Tibial nerve (tissue), 4 donors: ENCODE data around the gene RYR3.

Source experiments
- EP300 ChIP-seq, 2 donors: sonication (generic); formaldehyde crosslinking; IDR thresholded peaks; one replicate each; pipeline ENCODE4 v1.6.1; 2017; ENCODE audit warnings: antibody characterized with exemption in 2 of 2, mild to moderate bottlenecking in 1 of 2
- POLR2A ChIP-seq, 2 donors: fragments of 450-650 bp; IDR thresholded peaks; one replicate each; pipeline ENCODE4 v1.6.1; 2017; ENCODE audit warnings: antibody characterized with exemption in 2 of 2, mild to moderate bottlenecking in 2 of 2, moderate library complexity in 2 of 2
- TF ChIP-seq, protein P1 (sequence below), 5 experiments: fragments of 200-600 bp in 3 of 5; fragments of 450-650 bp in 2 of 5; sonication (generic) in 3 of 5; IDR thresholded peaks; one replicate each; pipeline ENCODE4 v1.5.1; 2016 to 2019; ENCODE audit warnings: antibody characterized with exemption in 5 of 5, mild to moderate bottlenecking in 3 of 5, moderate library complexity in 2 of 5

DNA sequence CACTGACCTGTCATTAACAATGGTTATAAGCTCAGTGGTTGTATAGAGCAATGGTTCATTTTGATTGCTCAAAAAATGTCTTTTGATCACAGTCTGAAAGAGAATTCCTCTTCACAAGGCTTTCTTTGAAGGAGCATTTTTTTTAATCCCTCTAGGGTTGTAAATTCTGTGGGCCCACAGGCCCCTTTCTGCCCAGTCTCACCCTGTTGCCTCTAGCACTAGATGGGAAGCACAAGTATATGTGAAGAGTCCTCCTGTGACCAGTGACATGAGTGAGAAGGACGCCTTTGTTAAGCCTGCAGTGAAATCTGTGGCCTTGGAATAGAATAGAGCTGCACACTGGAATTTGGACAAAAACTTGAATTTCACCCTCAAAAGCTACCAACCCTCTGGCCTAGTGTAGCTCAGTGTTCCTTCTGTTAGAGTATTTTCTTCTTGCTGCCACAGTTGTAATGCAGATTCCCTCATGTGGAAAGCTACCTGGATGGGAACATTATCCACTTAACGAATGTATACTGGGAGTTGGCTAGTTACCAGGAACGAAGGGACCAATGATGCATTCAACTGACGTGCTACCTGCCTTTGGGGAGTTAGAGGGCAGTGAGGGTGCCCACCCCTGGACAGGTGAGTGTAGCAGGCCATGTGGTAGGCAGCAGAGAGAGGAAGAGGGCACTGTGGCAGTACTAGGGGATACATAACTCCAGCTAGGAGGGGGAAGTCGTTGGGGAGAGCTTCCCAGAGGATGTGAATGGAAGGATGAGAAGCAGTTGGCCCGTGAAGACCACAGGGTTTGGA lies 28.3 kb upstream of the RYR3 start:
- TF ChIP-seq, protein P1, sequence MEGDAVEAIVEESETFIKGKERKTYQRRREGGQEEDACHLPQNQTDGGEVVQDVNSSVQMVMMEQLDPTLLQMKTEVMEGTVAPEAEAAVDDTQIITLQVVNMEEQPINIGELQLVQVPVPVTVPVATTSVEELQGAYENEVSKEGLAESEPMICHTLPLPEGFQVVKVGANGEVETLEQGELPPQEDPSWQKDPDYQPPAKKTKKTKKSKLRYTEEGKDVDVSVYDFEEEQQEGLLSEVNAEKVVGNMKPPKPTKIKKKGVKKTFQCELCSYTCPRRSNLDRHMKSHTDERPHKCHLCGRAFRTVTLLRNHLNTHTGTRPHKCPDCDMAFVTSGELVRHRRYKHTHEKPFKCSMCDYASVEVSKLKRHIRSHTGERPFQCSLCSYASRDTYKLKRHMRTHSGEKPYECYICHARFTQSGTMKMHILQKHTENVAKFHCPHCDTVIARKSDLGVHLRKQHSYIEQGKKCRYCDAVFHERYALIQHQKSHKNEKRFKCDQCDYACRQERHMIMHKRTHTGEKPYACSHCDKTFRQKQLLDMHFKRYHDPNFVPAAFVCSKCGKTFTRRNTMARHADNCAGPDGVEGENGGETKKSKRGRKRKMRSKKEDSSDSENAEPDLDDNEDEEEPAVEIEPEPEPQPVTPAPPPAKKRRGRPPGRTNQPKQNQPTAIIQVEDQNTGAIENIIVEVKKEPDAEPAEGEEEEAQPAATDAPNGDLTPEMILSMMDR (IDR thresholded peaks at IDR 0.05), result no peak
- TF ChIP-seq POLR2A (IDR thresholded peaks at IDR 0.05) (no peak), EP300 (IDR thresholded peaks at IDR 0.05) (no peak)
